ENCODE results near the gene TNFRSF18. TPM values are rescaled to one million over a fixed set of nuclear protein-coding genes. Genes with fewer than 3 reads are reported as not detected.

TNFRSF18 gene
- total RNA-seq, 1 donor from 2014 or later, result 3.0 TPM

GRCh38 chr1:1187938-1188337 is 18.5 kb downstream of the TNFRSF18 start:
- Mint-ChIP-seq H3K4me1 (ENCODE audit: low read depth, unreplicated experiment) (no peaks in the 10 kb centered on the region), H3K36me3 (ENCODE audit: unreplicated experiment) (peaks cover 6% of the 10 kb centered on the region)

GRCh38 chr1:1185101-1185765 is 21.2 kb downstream of the TNFRSF18 start:
- no peaks in the 10 kb centered on the region for H3K36me3 Mint-ChIP-seq (ENCODE audit: unreplicated experiment)
- H3K27ac Mint-ChIP-seq (ENCODE audit: unreplicated experiment), result no peak overlapping the region
- no peaks in the 10 kb centered on the region for H3K4me1 Mint-ChIP-seq (ENCODE audit: low read depth, unreplicated experiment)
- no peak for TF ChIP-seq CTCF (IDR thresholded peaks at IDR 0.05; ENCODE audit: partially characterized antibody, unreplicated experiment)
- H3K27me3 Mint-ChIP-seq (ENCODE audit: unreplicated experiment), result peaks cover 5% of the 10 kb centered on the region
- no peak overlapping the region for H3K4me3 Mint-ChIP-seq (ENCODE audit: unreplicated experiment)
- DNase-seq, result peak; percentile 15
- peaks cover 4% of the 10 kb centered on the region for H3K9me3 Mint-ChIP-seq (ENCODE audit: unreplicated experiment)

More at GRCh38 chr1:1187938-1188337, 18.5 kb downstream of the TNFRSF18 start:
- no peak overlapping the region for H3K4me3 Mint-ChIP-seq (ENCODE audit: unreplicated experiment)
- no peak for DNase-seq
- peaks cover 3% of the 10 kb centered on the region for H3K27me3 Mint-ChIP-seq (ENCODE audit: unreplicated experiment)
- peaks cover 9% of the 10 kb centered on the region for H3K9me3 Mint-ChIP-seq (ENCODE audit: unreplicated experiment)
- no peak overlapping the region for H3K27ac Mint-ChIP-seq (ENCODE audit: unreplicated experiment)
- no peak for TF ChIP-seq CTCF (IDR thresholded peaks at IDR 0.05; ENCODE audit: partially characterized antibody, unreplicated experiment)

GRCh38 chr1:1183833-1184775 is 22.3 kb downstream of the TNFRSF18 start:
- TF ChIP-seq CTCF (IDR thresholded peaks at IDR 0.05; ENCODE audit: partially characterized antibody, unreplicated experiment), result no peak
- Mint-ChIP-seq H3K27me3 (ENCODE audit: unreplicated experiment) (peaks cover 5% of the 10 kb centered on the region), H3K36me3 (ENCODE audit: unreplicated experiment) (no peaks in the 10 kb centered on the region), H3K27ac (ENCODE audit: unreplicated experiment) (no peak overlapping the region), H3K9me3 (ENCODE audit: unreplicated experiment) (peaks cover 4% of the 10 kb centered on the region), H3K4me1 (ENCODE audit: low read depth, unreplicated experiment) (no peaks in the 10 kb centered on the region), H3K4me3 (ENCODE audit: unreplicated experiment) (no peak overlapping the region)
- no peak for DNase-seq

GRCh38 chr1:1183221-1183747 is 23.1 kb downstream of the TNFRSF18 start:
- no peak for DNase-seq
- peaks cover 4% of the 10 kb centered on the region for H3K9me3 Mint-ChIP-seq (ENCODE audit: unreplicated experiment)
- no peaks in the 10 kb centered on the region for H3K4me1 Mint-ChIP-seq (ENCODE audit: low read depth, unreplicated experiment)
- no peak for TF ChIP-seq CTCF (IDR thresholded peaks at IDR 0.05; ENCODE audit: partially characterized antibody, unreplicated experiment)
- H3K4me3 Mint-ChIP-seq (ENCODE audit: unreplicated experiment), result no peak overlapping the region
- H3K27me3 Mint-ChIP-seq (ENCODE audit: unreplicated experiment), result peaks cover 5% of the 10 kb centered on the region
- no peak overlapping the region for H3K27ac Mint-ChIP-seq (ENCODE audit: unreplicated experiment)
- no peaks in the 10 kb centered on the region for H3K36me3 Mint-ChIP-seq (ENCODE audit: unreplicated experiment)

All from glutamatergic neuron (in vitro differentiated cells).